ENCODE measurements around the gene ABCA10.
"Not testable (repeated sequence)": the region's sequence is repeated elsewhere in the genome, so short reads cannot be mapped to it uniquely, and the experiment has no call there.

ABCA10 gene

GRCh38 chr17:69223809-69224208 is 4.8 kb downstream of the ABCA10 start:
- DNase-seq, result no peak

GRCh38 chr17:69222707-69223258 is 5.8 kb downstream of the ABCA10 start:
- no peak for DNase-seq

GRCh38 chr17:69220098-69220497 is 8.5 kb downstream of the ABCA10 start:
- DNase-seq, result no peak

GRCh38 chr17:69218986-69219385 is 9.6 kb downstream of the ABCA10 start:
- DNase-seq, result no peak

GRCh38 chr17:69213059-69213813 is 15.4 kb downstream of the ABCA10 start:
- DNase-seq, result no peak

- DNase-seq, result no peak
Observed at GRCh38 chr17:69208640-69209039, 20.0 kb downstream of the ABCA10 start.

- DNase-seq, result no peak
Observed at GRCh38 chr17:69207151-69207550, 21.5 kb downstream of the ABCA10 start.

GRCh38 chr17:69198238-69198637 is 30.4 kb downstream of the ABCA10 start:
- no peak for DNase-seq

- DNase-seq, result not testable (repeated sequence)
Observed at GRCh38 chr17:69196105-69196653, 32.4 kb downstream of the ABCA10 start.

- no peak for DNase-seq
Observed at GRCh38 chr17:69192754-69193153, 35.9 kb downstream of the ABCA10 start.

GRCh38 chr17:69188796-69189195 is 39.8 kb downstream of the ABCA10 start:
- no peak for DNase-seq

GRCh38 chr17:69188064-69188463 is 40.6 kb downstream of the ABCA10 start:
- DNase-seq, result no peak

- DNase-seq, result no peak
Observed at GRCh38 chr17:69187294-69187693, 41.3 kb downstream of the ABCA10 start.

- no peak for DNase-seq
Observed at GRCh38 chr17:69179227-69179952, 49.2 kb downstream of the ABCA10 start.

- DNase-seq, result no peak
Observed at GRCh38 chr17:69176457-69176795, 52.2 kb downstream of the ABCA10 start.

- no peak for DNase-seq
Observed at GRCh38 chr17:69175625-69176456, 52.8 kb downstream of the ABCA10 start.

- DNase-seq, result no peak
Observed at GRCh38 chr17:69175262-69175624, 53.4 kb downstream of the ABCA10 start.

- no peak for DNase-seq
Observed at GRCh38 chr17:69173118-69173517, 55.5 kb downstream of the ABCA10 start.

GRCh38 chr17:69170377-69170776 is 58.2 kb downstream of the ABCA10 start:
- DNase-seq, result no peak

- not testable (repeated sequence) for DNase-seq
Observed at GRCh38 chr17:69168642-69169041, 60.0 kb downstream of the ABCA10 start.

- no peak for DNase-seq
Observed at GRCh38 chr17:69166957-69167356, 61.7 kb downstream of the ABCA10 start.

GRCh38 chr17:69164206-69164605 is 64.4 kb downstream of the ABCA10 start:
- no peak for DNase-seq

- no peak for DNase-seq
Observed at GRCh38 chr17:69159418-69159817, 69.2 kb downstream of the ABCA10 start.

Data from NCI-H1105 (cell line).